NCI-H1048 (cell line): Measurements from ENCODE around the gene KCNC1.

Experiments used
- DNase-seq: peaks from one replicate; lab custom pipeline; 2025; lab: John Stamatoyannopoulos, UW

Gene KCNC1

GRCh38 chr11:17827006-17827405, 92.4 kb downstream of the KCNC1 start:
- DNase-seq, result no peak

GRCh38 chr11:17828311-17828751, 93.8 kb downstream of the KCNC1 start:
- DNase-seq, result no peak

- DNase-seq, result no peak
These were observed 96.6 kb downstream of the KCNC1 start for GRCh38 chr11:17831228-17831627.

GRCh38 chr11:17831883-17832282, 97.3 kb downstream of the KCNC1 start:
- no peak for DNase-seq
